Urinary bladder (tissue), 4 donors: Measurements from ENCODE around the gene PTPRD. TPM values are rescaled to one million over a fixed set of nuclear protein-coding genes. Genes with fewer than 3 reads are reported as not detected.

Experiments
- DNase-seq: peaks from one replicate; pipeline ENCODE4 v3.0.0-alpha.2; 2015; ENCODE audit errors: extremely low spot score
- H3K27ac ChIP-seq: one replicate; pipeline ENCODE4 v1.5.1; 2013; ENCODE audit warnings: low read depth, mild to moderate bottlenecking, moderate library complexity
- H3K36me3 ChIP-seq: one replicate; pipeline ENCODE4 v1.6.1; 2013; ENCODE audit warnings: mild to moderate bottlenecking, moderate library complexity; ENCODE audit not compliant: insufficient read depth
- H3K4me1 ChIP-seq: one replicate; pipeline ENCODE4 v1.6.1; 2013; ENCODE audit warnings: mild to moderate bottlenecking, moderate library complexity; ENCODE audit not compliant: insufficient read depth
- H3K4me3 ChIP-seq: one replicate; pipeline ENCODE4 v1.5.1; 2013; ENCODE audit warnings: low read depth, low read length
- WGBS: extraction: QIAGEN DNeasy Blood & Tissue Kit; methylation state at CpG from one replicate; pipeline ENCODE4 v1.1.7; 2013; 5-methylcytosine and 5-hydroxymethylcytosine counted together
- polyA plus RNA-seq: library from polyadenylated mRNA; stranded (reverse); fragments of 200-250 nt; gene quantifications from one replicate; pipeline ENCODE4 v1.2.3, GENCODE V29; 2013
- total RNA-seq: library from RNA; depleted of rRNA; stranded (reverse); fragments of >200 nt; gene quantifications from one replicate; pipeline ENCODE4 v1.2.3, GENCODE V29; 2014
- donor health status: healthy with polysubstance abuse.
- donor health status: healthy.

The PTPRD gene
- total and polyA plus RNA-seq, 2 donors, result 7.3 to 210 TPM

- no peaks in the 10 kb centered on the region for H3K36me3 ChIP-seq
- DNase-seq, result no peak
- no peak overlapping the region for H3K27ac ChIP-seq
- no peak overlapping the region for H3K4me3 ChIP-seq
- H3K4me1 ChIP-seq, result no peaks in the 10 kb centered on the region
These were observed 2256.4 kb downstream of the PTPRD start for GRCh38 chr9:8356406-8356805.

GRCh38 chr9:8351436-8351835, 2261.4 kb downstream of the PTPRD start:
- Histone ChIP-seq H3K4me1 (no peaks in the 10 kb centered on the region), H3K4me3 (no peak overlapping the region), H3K27ac (no peak overlapping the region), H3K36me3 (no peaks in the 10 kb centered on the region)
- no peak for DNase-seq

GRCh38 chr9:8349901-8350300, 2262.9 kb downstream of the PTPRD start:
- no peak overlapping the region for H3K4me3 ChIP-seq
- WGBS, result 64% methylated on average over 4 of the region's 4 CpGs

GRCh38 chr9:8349376-8349775, 2263.4 kb downstream of the PTPRD start:
- Histone ChIP-seq H3K27ac (no peak overlapping the region), H3K36me3 (no peaks in the 10 kb centered on the region), H3K4me1 (no peaks in the 10 kb centered on the region), H3K4me3 (no peak overlapping the region)
- no peak for DNase-seq
- 51% methylated on average over 2 of the region's 2 CpGs for WGBS

More at GRCh38 chr9:8349901-8350300, 2262.9 kb downstream of the PTPRD start:
- Histone ChIP-seq H3K27ac (no peak overlapping the region), H3K4me1 (no peaks in the 10 kb centered on the region), H3K36me3 (no peaks in the 10 kb centered on the region)
- no peak for DNase-seq

- DNase-seq, result no peak
- H3K4me3 ChIP-seq, result no peak overlapping the region
- H3K4me1 ChIP-seq, result no peaks in the 10 kb centered on the region
- no peaks in the 10 kb centered on the region for H3K36me3 ChIP-seq
- 83% methylated on average over 4 of the region's 4 CpGs for WGBS
- no peak overlapping the region for H3K27ac ChIP-seq
These were observed 2264.0 kb downstream of the PTPRD start for GRCh38 chr9:8348756-8349155.

GRCh38 chr9:8346296-8346695, 2266.5 kb downstream of the PTPRD start:
- 97% methylated on average over 4 of the region's 4 CpGs for WGBS
- no peaks in the 10 kb centered on the region for H3K36me3 ChIP-seq
- H3K4me1 ChIP-seq, result no peaks in the 10 kb centered on the region
- no peak for DNase-seq
- no peak overlapping the region for H3K27ac ChIP-seq
- no peak overlapping the region for H3K4me3 ChIP-seq

- DNase-seq, result no peak
- no peaks in the 10 kb centered on the region for H3K36me3 ChIP-seq
- H3K4me3 ChIP-seq, result no peak overlapping the region
- H3K4me1 ChIP-seq, result peaks cover 2% of the 10 kb centered on the region
- WGBS, result 69% methylated on average over 5 of the region's 5 CpGs
- H3K27ac ChIP-seq, result no peak overlapping the region
These were observed 2273.9 kb downstream of the PTPRD start for GRCh38 chr9:8338767-8339510.

GRCh38 chr9:8337834-8338766, 2274.7 kb downstream of the PTPRD start:
- DNase-seq, result no peak
- Histone ChIP-seq H3K4me1 (peaks cover 2% of the 10 kb centered on the region), H3K36me3 (no peaks in the 10 kb centered on the region), H3K4me3 (no peak overlapping the region), H3K27ac (no peak overlapping the region)
- WGBS, result 65% methylated on average over 4 of the region's 4 CpGs

- Histone ChIP-seq H3K36me3 (no peaks in the 10 kb centered on the region), H3K27ac (no peak overlapping the region), H3K4me3 (no peak overlapping the region), H3K4me1 (no peaks in the 10 kb centered on the region)
- WGBS, result 90% methylated on average over 2 of the region's 2 CpGs
- DNase-seq, result no peak
These were observed 2279.9 kb downstream of the PTPRD start for GRCh38 chr9:8332871-8333270.

- no peak overlapping the region for H3K4me3 ChIP-seq
- 81% methylated on average over 2 of the region's 2 CpGs for WGBS
- H3K27ac ChIP-seq, result no peak overlapping the region
- no peaks in the 10 kb centered on the region for H3K36me3 ChIP-seq
- no peak for DNase-seq
- H3K4me1 ChIP-seq, result no peaks in the 10 kb centered on the region
These were observed 2280.5 kb downstream of the PTPRD start for GRCh38 chr9:8332331-8332650.

GRCh38 chr9:8331507-8332330, 2281.1 kb downstream of the PTPRD start:
- no peak for DNase-seq
- Histone ChIP-seq H3K36me3 (no peaks in the 10 kb centered on the region), H3K4me1 (no peaks in the 10 kb centered on the region), H3K4me3 (no peak overlapping the region), H3K27ac (no peak overlapping the region)
- 88% methylated on average over 15 of the region's 15 CpGs for whole genome bisulfite sequencing

- 84% methylated on average over 13 of the region's 13 CpGs for WGBS
- Histone ChIP-seq H3K27ac (no peak overlapping the region), H3K36me3 (no peaks in the 10 kb centered on the region)
These were observed 2283.1 kb downstream of the PTPRD start for GRCh38 chr9:8329561-8330283.

GRCh38 chr9:8315211-8315610, 2297.6 kb downstream of the PTPRD start:
- Histone ChIP-seq H3K36me3 (no peaks in the 10 kb centered on the region), H3K27ac (no peak overlapping the region), H3K4me1 (no peaks in the 10 kb centered on the region), H3K4me3 (no peak overlapping the region)
- DNase-seq, result no peak
- WGBS, result 87% methylated on average over 5 of the region's 5 CpGs

More at GRCh38 chr9:8329561-8330283, 2283.1 kb downstream of the PTPRD start:
- no peak for DNase-seq
- Histone ChIP-seq H3K4me1 (no peaks in the 10 kb centered on the region), H3K4me3 (no peak overlapping the region)
